ENCODE results near the gene FCSK. TPM values are rescaled to one million over a fixed set of nuclear protein-coding genes. Genes with fewer than 3 reads are reported as not detected.

The FCSK gene
- total RNA-seq, 1 donor: 11.9 TPM

DNA sequence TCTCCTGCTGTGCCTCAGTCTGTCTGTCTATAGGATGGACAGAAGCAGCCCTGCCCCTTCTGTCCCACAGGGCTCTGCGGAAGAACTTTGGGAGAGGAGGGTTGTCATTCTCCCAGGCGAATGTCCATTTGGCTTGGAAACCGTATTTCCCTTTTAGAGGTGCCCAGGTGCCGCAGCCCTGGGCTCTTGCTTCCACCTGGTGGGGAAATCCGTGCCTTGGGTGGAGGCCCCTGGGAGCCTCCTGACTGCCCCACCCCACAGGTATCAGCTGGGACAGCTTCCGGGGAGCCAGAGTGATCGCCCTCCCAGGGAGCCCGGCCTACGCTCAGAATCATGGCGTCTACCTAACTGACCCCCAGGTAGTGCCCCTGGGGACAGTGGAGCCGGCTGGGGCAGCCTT, 12.7 kb downstream of the FCSK start:
- peak; percentile 47 for DNase-seq (ENCODE audit: insufficient read length, low spot score, missing footprints)
- Histone ChIP-seq H3K27ac (ENCODE audit: low read depth, low read length) (no peak overlapping the region), H3K9me3 (ENCODE audit: low read depth, low read length) (no peaks in the 10 kb centered on the region)

DNA sequence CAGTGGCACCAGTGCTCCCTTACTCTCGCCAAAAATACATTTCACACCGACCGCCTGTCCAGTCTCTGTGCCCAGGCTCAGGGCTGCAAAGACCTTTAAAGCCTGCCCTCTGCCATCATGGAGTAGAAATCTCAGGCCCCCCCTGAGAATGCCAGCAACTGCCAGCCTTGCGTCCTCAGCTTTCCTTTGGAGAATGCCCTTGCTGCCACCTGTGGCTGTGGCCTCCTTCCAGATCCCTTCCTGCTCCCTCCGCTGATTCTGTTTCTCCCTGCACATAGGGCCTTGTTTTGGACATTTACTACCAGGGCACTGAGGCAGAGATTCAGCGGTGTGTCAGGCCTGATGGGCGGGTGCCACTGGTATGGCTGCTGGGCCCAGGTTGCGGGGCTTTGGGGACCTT, 13.2 kb downstream of the FCSK start:
- TF ChIP-seq, protein P1, sequence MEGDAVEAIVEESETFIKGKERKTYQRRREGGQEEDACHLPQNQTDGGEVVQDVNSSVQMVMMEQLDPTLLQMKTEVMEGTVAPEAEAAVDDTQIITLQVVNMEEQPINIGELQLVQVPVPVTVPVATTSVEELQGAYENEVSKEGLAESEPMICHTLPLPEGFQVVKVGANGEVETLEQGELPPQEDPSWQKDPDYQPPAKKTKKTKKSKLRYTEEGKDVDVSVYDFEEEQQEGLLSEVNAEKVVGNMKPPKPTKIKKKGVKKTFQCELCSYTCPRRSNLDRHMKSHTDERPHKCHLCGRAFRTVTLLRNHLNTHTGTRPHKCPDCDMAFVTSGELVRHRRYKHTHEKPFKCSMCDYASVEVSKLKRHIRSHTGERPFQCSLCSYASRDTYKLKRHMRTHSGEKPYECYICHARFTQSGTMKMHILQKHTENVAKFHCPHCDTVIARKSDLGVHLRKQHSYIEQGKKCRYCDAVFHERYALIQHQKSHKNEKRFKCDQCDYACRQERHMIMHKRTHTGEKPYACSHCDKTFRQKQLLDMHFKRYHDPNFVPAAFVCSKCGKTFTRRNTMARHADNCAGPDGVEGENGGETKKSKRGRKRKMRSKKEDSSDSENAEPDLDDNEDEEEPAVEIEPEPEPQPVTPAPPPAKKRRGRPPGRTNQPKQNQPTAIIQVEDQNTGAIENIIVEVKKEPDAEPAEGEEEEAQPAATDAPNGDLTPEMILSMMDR (IDR thresholded peaks at IDR 0.05; ENCODE audit: extremely low read depth, low read depth, low read length): no peak
- no peak overlapping the region for H3K4me3 ChIP-seq (ENCODE audit: insufficient read depth, low read length)
- no peak overlapping the region for H2AFZ ChIP-seq (ENCODE audit: low read length)
- no peak overlapping the region for H3K4me2 ChIP-seq (ENCODE audit: insufficient read depth, low read length)
- peaks cover 3% of the 10 kb centered on the region for H3K36me3 ChIP-seq (ENCODE audit: insufficient read depth, low read length)
- H3K4me1 ChIP-seq (ENCODE audit: insufficient read depth, low read length): no peaks in the 10 kb centered on the region
- H4K20me1 ChIP-seq (ENCODE audit: insufficient read depth, low read length): no peaks in the 10 kb centered on the region
- no peak overlapping the region for H3K27ac ChIP-seq (ENCODE audit: low read depth, low read length)
- no peaks in the 10 kb centered on the region for H3K27me3 ChIP-seq (ENCODE audit: insufficient read depth, low read length)
- DNase-seq (ENCODE audit: insufficient read length, low spot score, missing footprints): peak; percentile 21
- H3K79me2 ChIP-seq (ENCODE audit: insufficient read depth, low read length): no peaks in the 10 kb centered on the region
- H3K9me3 ChIP-seq (ENCODE audit: low read depth, low read length): no peaks in the 10 kb centered on the region

More for the DNA sequence above, 12.7 kb downstream of the FCSK start:
- TF ChIP-seq, protein P1 (IDR thresholded peaks at IDR 0.05; ENCODE audit: extremely low read depth, low read depth, low read length): no peak
- H4K20me1 ChIP-seq (ENCODE audit: insufficient read depth, low read length): no peaks in the 10 kb centered on the region
- peaks cover 3% of the 10 kb centered on the region for H3K36me3 ChIP-seq (ENCODE audit: insufficient read depth, low read length)
- H3K27me3 ChIP-seq (ENCODE audit: insufficient read depth, low read length): no peaks in the 10 kb centered on the region
- H3K4me2 ChIP-seq (ENCODE audit: insufficient read depth, low read length): no peak overlapping the region
- H2AFZ ChIP-seq (ENCODE audit: low read length): no peak overlapping the region
- H3K4me3 ChIP-seq (ENCODE audit: insufficient read depth, low read length): no peak overlapping the region
- no peaks in the 10 kb centered on the region for H3K4me1 ChIP-seq (ENCODE audit: insufficient read depth, low read length)
- no peaks in the 10 kb centered on the region for H3K79me2 ChIP-seq (ENCODE audit: insufficient read depth, low read length)

DNA sequence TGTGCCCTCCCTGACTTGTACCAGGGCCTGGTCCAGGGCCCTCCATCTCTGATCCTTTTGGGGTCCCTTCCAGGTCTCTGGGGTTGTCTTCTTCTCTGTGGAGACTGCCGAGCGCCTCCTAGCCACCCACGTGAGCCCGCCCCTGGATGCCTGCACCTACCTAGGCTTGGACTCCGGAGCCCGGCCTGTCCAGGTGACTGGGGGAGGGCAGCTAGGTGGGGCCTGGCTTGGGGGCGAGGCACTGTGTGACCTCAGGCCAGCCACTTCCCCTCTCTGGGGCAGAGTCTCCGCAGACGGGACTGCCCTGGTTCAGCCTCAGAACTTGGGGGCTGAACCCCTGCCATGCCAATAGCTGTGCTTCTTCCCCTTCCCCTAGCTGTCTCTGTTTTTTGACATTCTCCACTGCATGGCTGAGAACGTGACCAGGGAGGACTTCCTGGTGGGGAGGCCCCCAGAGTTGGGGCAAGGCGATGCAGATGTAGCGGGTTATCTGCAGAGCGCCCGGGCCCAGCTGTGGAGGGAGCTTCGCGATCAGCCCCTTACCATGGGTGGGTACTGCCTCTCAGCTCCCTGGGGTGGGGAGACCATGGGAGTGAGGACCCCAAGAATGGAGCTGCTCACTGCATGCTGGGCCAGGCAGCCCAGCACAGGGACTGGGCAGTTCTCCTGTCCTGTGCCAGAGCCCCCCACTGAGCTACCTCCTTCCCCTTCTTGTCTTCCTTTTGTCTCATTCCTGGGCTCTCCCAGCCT, 14.6 kb downstream of the FCSK start:
- no peaks in the 10 kb centered on the region for H3K36me3 ChIP-seq (ENCODE audit: insufficient read depth, low read length)
- H3K4me3 ChIP-seq (ENCODE audit: insufficient read depth, low read length): no peak overlapping the region
- no peak overlapping the region for H2AFZ ChIP-seq (ENCODE audit: low read length)
- H3K4me2 ChIP-seq (ENCODE audit: insufficient read depth, low read length): no peak overlapping the region
- H3K27me3 ChIP-seq (ENCODE audit: insufficient read depth, low read length): no peaks in the 10 kb centered on the region
- no peaks in the 10 kb centered on the region for H3K4me1 ChIP-seq (ENCODE audit: insufficient read depth, low read length)
- no peaks in the 10 kb centered on the region for H3K9me3 ChIP-seq (ENCODE audit: low read depth, low read length)
- TF ChIP-seq, protein P1 (IDR thresholded peaks at IDR 0.05; ENCODE audit: extremely low read depth, low read depth, low read length): no peak
- no peaks in the 10 kb centered on the region for H4K20me1 ChIP-seq (ENCODE audit: insufficient read depth, low read length)
- H3K27ac ChIP-seq (ENCODE audit: low read depth, low read length): no peak overlapping the region
- H3K79me2 ChIP-seq (ENCODE audit: insufficient read depth, low read length): no peaks in the 10 kb centered on the region
- DNase-seq (ENCODE audit: insufficient read length, low spot score, missing footprints): peak; percentile 79

DNA sequence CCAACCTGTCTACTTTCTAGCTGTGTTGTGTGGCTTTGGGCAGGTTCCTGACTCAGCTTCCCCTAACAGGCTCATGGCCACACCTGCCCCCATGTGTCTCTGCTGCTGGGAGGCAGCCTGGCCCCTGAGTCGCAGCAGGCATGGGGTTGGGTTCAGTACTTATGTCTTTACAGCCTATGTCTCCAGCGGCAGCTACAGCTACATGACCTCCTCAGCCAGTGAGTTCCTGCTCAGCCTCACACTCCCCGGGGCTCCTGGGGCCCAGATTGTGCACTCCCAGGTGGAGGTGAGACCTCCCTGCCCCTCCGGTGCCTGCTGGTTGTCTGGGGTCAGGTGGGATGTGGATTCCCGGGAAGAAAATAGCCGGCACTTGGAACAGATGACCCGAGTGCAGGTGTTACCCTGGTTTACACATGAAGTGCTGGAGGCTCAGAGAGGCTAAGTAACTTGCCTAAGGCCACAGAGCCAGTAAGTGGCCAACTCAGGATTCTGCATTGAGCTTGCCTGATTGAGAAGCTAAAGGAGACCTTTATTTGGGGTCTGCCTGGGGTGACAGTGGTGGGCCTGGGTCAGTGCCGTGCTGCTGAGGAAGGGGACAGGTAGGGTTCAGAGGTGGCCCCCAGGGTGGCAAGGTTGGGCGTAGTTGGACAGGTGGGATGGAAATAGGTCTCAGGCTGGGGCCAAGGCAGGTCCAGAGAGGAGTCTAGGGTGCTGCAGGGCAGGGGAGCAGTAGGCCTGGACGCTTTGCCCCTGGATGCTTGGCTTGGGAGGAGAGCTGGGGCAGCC, 15.9 kb downstream of the FCSK start:
- Histone ChIP-seq H3K27ac (ENCODE audit: low read depth, low read length) (no peak overlapping the region), H3K36me3 (ENCODE audit: insufficient read depth, low read length) (no peaks in the 10 kb centered on the region), H3K9me3 (ENCODE audit: low read depth, low read length) (no peaks in the 10 kb centered on the region), H3K4me1 (ENCODE audit: insufficient read depth, low read length) (no peaks in the 10 kb centered on the region), H3K4me3 (ENCODE audit: insufficient read depth, low read length) (no peak overlapping the region), H3K4me2 (ENCODE audit: insufficient read depth, low read length) (no peak overlapping the region), H3K27me3 (ENCODE audit: insufficient read depth, low read length) (no peaks in the 10 kb centered on the region), H4K20me1 (ENCODE audit: insufficient read depth, low read length) (no peaks in the 10 kb centered on the region), H2AFZ (ENCODE audit: low read length) (no peak overlapping the region), H3K79me2 (ENCODE audit: insufficient read depth, low read length) (no peaks in the 10 kb centered on the region)
- TF ChIP-seq, protein P1 (IDR thresholded peaks at IDR 0.05; ENCODE audit: extremely low read depth, low read depth, low read length): no peak
- DNase-seq (ENCODE audit: insufficient read length, low spot score, missing footprints): peak; percentile 80
